Activated T-helper 1 cell treated with anti-CD3 and anti-CD28 coated beads, Interleukin-2, amount 50 U/mL, for 16 hours (primary cell): ENCODE measurements around the gene NEB.
"Not testable (repeated sequence)": the region's sequence is repeated elsewhere in the genome, so short reads cannot be mapped to it uniquely, and the experiment has no call there.

Experiments
- DNase-seq, 2 donors: peaks; one replicate each; pipeline ENCODE4 v3.0.0-alpha.2; 2020; ENCODE audit warnings: low read depth in 1 of 2, low spot score in 1 of 2

The NEB gene

DNA sequence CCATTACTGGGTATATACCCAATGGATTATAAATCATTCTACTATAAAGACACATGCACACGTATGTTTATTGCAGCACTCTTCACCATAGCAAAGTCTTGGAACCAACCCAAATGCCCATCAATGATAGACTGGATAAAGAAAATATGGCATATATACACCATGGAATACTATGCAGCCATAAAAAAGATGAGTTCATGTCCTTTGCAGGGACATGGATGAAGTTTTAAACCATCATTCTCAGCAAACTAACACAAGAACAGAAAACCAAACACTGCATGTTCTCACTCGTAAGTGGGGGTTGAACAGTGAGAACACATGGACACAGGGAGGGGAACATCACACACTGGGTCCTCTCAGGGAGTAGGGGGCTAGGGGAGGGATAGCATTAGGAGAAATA is 174.8 kb downstream of the NEB start:
- not testable (repeated sequence) for DNase-seq

DNA sequence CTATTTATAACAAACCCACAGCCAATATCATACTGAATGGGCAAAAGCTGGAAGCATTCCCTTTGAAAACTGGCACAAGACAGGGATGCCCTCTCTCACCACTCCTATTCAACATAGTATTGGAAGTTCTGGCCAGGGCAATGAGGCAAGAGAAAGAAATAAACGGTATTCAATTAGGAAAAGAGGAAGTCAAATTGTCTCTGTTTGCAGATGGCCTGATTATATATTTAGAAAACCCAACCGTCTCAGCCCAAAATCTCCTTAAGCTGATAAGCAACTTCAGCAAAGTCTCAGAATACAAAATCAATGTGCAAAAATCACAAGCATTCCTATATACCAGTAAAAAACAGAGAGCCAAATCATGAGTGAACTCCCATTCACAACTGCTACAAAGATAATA is 176.4 kb downstream of the NEB start:
- DNase-seq = not testable (repeated sequence)

DNA sequence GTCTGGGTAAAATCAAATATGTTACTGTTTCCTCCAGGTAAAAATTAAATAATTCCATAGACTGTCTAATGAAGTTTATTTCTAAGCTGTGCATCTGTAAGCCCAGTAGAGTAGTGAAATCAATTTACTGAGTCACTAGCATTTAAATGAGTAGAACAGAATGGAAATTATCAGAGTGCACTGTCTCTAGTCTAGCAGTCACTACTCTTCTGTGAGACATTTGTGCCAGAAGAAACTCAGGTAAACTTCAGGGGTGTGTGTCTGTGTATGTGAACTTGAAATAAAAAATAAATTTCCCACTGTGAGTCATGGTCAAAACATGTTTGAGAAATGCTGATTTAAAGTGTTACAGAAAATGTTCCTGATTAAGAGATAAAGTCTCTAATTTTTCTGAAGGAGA is 178.2 kb downstream of the NEB start:
- no peak for DNase-seq

DNA sequence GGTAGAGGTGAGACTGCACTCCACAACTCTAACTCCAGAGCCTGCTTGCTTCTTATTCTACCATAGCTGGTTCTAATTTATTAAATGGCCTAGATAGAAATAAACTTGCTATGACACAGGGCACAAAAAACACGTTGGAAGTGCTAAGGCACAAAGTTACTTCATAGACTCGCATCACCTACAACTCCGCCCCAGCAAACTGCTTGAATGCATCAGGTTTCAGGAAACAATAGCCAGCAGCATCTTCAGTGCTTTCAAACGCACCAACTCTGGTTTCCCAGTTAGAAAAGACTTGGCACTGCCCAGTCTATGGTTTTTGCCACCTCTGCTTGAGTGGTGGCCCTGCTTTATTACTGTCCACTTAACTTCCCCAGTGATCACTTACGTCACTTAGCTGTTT is 182.0 kb downstream of the NEB start:
- DNase-seq = no peak

DNA sequence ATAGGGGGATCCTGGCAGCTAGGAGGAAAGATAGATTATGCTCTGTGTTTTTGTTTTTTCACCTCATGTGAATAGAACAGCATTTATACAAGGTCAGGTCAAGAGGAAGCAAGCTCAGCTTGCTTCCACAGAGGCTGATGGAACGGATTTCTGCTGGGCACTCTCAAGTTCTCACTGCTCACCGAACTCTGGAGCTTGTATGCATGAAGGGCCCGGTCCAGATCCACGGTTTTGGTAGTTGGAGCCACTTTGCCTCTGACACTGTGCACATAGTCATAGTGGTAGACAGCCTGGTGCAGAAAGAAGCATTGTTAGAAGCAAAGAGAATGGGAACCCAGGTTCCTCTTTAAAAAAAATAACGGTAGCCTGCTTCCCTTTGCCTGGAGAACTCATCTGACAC is 182.7 kb downstream of the NEB start:
- DNase-seq = no peak

DNA sequence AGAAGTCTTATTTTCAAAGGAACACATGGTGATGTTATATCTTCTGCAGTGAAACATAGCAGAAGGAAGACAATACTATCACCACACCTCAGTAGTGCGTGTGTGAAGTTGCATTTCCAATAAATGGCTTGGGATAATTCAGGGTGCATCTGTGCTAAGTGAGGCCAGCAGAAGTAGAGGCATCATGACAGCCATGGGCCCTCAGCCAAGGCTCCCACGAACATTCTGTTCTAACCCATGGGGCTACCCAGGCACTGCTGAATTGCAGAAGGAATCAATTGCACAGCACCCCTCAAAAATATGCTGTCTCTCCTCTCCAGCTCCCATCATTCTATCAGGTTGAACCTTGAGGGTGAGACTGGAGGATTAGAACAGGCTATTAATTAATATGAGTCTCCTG is 185.1 kb downstream of the NEB start:
- DNase-seq = no peak

DNA sequence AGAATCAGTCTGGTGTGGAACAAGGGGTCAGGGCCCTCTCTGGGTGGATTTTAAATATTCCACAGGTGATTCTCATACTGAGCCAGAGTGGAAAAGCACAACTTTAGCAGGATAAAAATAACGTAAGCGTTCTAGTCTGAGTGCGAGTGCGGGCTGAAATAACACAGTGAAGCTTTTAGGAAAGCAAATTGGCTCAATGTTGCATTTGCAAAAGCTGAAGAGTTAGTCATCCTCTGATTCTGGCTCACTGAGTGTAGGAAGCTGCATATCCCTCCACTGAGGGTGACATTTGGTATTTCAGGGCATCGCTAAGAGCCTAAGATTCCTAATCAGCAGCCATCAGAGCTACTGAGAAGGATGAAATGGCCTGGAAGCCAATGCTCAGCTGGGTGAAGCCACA is 189.8 kb downstream of the NEB start:
- DNase-seq = no peak

DNA sequence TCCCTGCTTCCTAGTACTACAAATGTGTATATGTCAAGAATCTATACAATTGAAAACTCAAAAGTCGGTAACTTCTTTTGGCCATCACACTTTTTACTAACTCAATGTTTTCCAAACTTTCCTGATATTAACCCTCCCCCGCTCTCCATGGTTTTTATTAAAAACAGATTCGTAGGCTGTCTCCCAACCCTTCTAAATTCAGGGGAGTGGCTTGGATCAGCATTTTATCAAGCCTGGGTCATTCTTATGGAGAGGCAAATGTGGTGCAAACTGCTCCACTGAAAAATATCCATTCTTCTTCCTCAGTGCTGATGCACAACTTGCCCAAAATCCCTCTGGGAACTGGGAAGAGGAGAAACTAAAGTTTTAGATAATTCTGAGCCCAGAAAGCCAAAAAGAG is 190.4 kb downstream of the NEB start:
- DNase-seq = no peak

DNA sequence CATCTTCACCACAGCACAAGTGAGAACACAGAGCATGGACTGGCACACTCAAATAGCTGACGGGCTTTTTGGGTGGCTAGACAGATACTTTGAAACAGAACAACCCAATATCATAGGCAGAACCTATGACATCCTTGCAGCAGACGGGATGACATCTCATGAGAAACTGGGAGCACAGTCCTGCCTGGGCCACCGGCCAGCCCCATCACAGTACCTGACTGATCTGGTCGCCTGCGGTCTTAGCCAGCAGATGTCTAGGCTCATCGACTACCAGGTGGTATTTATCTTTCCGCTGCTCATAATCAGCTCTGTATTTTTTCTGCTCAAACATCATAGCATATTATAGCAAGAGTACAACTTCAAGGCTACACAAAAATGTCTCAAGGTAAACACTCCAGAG is 200.3 kb downstream of the NEB start:
- DNase-seq = no peak

DNA sequence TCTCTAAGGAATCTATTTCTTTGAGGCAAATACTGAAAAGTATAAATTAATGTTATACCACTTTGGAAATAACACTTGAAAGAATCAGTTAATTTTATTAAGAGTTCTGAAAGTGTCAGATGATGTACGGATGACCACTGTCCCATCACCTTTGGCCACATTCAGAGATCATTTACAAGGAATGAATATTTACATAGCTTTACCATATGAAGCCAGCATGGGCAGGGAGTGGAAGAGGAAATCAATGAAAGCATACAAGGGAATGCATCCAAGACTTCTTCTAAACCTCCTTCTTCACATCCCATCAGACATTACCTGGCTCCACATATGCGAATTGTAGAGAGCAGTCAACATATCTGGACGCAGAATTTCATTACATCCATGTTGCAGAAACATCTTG is 201.1 kb downstream of the NEB start:
- no peak for DNase-seq

DNA sequence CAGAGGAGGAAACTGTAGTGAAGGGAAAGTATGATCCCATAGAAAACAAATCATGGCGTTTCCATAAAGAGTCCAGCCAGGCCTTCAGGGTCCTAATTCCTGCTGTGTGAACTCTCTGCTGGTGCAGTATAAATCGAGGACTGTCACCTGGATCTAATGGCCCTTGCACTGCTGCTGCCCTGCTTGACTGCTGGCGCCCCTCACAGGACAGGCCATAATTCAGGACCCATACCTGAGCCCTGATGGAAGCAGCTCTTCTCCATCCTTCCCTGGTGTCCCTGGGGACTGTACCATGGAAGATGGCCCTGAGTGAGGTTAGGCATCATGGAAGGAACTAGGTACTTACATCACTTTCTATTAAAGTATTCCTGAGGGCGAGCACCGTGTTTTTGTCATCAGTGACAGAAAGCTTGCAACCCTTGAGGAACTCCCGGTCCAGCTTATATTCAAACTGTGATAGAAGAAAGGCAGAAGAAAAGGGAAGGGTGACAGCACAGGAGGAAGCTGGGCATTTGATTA is 207.6 kb downstream of the NEB start:
- no peak for DNase-seq

DNA sequence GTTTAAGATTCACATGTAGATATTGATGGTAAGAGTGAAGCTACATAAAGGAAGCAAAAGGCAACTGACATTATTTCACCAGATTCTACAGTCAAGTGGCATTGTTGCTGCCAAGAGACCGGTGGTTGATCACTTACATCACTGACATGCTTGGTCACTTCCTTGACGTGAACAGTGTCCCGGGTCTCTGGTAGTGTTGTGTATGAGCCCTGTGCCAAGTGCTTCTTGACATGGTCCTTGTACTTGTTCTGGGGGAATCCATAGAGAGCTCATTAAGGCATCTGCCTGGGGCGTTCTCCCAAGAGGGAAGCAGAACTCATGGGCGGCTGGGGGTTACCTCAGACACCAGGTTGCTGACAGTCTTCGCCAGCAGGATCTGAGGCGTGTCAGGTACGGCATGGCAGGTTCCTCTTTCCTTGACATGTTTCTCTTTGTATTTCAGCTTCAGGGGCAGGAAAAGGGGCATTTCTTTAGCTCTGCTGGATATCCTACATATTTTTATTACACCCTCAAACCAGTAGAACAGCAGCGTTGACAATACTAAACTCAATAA is 208.4 kb downstream of the NEB start:
- DNase-seq = no peak

DNA sequence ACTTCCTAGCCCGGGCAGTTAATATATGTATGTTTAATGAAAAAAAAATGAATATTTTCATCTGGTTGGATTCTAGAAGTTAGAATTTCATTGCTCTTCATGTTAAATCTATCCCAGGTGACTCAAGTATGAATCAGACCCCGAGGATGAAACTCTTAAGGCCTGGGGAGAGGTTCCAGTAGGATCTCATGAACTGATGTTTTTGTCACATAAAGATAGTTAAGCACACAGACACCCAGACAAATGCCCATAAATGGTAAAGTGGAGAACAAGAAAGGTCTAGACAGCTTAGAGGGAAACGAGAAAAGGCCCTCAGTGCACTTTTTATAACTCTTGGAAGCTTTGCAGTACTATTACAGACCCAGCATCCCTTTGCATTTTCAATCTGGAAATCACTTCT is 210.4 kb downstream of the NEB start:
- DNase-seq = no peak

DNA sequence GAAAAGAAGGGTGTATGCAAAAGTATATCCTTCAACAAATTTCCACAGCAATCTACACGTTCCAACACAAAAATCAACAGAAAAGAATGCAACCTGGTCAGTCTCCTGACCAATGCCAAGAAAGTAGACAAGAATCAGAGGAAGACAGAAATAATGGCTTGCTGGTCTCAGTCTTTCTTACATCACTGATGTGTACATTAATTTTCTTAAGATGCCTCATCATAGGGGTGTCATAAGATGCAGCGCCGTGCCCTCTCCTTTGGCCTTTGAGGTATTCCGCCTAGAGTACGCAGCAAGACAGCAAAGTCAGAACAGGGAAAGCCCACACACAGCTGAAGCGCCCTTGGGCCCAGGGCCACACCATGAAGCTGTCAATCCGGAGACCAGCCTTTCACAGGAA is 211.7 kb downstream of the NEB start:
- DNase-seq = no peak

DNA sequence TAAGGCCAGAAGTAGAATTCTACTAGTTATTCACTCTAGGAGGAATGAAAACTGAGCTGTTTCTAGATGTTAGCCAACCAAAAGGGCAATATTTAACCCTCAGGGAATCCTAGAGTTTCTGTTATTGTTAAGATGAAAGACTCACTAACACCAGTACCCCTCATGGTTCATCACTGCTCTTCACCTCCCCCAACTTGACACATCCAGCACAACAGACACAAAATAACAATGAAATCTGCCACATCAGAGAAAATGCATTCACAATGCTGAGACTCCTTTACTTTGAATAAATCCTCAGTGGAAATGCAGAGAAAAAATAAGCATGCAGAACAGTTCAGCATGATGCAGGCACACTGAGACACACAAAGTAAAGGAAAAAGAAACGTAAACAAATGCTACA is 213.3 kb downstream of the NEB start:
- no peak for DNase-seq

DNA sequence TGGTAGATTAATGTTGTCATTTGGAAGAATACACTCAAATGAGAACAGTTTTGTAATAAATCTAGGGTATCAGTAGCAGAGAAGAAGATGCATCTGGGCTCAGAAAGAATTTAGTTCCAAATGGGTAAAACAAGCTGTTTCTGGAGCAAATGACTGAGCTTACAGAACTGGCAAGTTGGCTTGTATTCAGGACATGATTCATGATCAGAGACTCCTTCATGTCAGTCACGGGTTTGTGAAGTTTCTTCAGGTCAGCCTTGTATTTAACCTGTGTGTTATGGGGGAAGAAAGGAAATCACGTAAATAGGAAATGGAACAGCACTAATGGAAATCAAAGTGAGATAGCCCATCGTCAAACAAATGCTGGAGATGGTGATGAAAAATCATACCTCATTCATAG is 215.5 kb downstream of the NEB start:
- no peak for DNase-seq

DNA sequence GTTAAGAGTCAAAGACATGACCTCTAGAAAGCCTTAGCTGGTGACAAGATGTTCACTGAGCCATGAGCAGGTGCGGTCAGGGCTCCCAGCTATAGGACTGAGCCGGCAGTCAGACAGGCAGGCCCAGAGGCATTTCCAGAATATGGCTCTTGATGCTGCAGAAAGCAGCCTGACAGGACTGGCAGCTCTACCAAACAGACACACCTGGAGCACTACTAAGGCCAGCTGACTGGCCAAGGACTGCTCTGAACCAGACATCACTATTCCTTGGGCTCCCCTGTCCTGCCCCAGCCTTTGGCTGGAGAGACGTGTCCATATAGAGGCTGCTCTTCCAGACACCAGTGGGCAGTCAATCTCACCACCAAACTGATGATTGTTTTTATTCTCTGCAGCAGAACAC is 225.8 kb downstream of the NEB start:
- no peak for DNase-seq

DNA sequence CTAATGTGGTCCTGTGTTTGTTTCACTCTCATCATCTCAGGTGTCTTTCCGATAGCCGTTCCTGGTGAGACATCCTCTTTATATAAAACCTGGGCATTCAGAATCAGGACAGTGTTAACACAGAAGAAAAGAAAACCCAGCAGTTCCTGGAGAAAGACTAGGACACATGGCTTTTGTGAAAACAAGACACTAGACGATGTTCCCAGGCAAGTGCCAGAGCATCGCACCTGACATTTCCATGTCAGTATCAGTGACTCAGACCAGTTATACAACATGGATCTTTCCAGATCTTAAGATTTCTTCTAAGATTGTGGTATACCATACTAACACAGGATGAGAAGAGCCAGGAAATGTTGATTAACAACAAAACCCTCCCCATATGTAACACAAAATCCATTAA is 228.1 kb downstream of the NEB start:
- DNase-seq = no peak

DNA sequence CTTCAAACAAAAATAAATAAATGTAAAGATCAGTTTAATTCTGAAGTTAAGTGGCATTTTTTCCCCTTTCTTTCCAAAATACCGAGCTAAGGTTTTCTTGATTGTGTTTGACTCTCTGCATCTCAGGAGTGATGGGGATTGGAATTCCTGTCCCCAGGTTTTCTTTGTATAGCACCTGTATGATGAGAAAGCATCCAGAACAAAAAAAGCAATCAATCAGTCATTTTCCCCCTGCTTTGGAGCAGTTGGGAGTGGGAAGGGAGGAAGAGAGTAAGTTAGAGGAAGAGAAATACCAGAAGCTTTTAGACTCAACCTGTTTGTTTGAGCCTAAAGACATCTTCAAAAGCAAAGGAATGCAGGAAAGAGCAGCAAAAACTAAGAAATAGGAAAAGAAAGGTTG is 236.1 kb downstream of the NEB start:
- no peak for DNase-seq

DNA sequence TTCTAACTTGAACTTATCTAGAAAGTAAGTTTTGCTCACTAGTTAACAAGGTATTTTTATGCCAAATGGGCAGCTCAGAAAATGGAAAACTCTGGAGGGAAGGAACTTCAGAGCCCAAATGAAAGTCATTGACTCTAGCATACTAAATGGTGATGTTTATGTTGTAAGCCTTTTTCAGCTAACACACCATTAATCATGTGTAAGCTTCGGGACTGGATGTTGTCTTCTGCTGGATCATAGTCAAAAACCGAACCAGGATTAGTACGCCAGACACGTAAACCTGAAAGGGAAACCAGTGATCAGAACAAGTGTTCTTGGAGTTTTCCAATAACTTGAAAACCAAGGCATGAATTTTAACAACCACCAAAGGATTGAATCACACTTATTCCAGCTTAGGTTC is 242.8 kb downstream of the NEB start:
- DNase-seq = no peak

DNA sequence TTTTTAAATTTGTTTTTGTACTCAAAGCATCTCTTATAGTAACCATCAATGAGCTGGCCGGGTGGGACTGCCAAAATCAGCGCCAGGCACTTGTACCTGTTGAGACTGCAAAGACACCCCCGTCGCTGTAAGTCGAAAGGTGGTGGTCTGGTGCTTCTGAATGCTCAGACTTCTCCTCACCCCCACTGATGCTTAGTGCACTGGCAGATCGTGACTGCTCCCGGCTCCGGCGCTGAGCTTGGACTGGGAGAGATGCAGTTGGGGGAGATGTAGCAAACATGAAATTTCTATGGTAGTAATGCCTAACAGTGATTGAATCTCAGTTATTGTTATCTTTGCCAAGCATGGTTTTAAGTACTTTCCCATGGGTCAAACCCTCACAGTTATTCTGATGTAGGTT is 244.0 kb downstream of the NEB start:
- DNase-seq = no peak

DNA sequence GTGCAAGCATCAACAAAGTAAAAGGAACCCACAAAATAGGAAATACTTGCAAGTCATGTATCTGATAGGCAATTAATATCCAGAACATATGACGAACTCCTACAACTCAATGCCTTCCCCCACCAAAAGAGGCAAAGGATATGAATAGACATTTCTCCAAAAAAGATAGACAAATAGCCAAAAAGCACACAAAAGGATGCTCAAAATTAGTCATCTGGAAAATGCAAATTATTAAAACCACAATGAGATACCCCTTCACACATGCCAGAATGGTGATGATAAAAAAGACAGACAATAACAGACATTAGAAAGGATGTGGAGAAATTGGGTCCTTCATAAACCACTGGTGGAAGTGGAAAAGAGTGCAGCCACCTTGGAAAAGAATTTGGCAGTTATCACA is 248.2 kb downstream of the NEB start:
- no peak for DNase-seq

DNA sequence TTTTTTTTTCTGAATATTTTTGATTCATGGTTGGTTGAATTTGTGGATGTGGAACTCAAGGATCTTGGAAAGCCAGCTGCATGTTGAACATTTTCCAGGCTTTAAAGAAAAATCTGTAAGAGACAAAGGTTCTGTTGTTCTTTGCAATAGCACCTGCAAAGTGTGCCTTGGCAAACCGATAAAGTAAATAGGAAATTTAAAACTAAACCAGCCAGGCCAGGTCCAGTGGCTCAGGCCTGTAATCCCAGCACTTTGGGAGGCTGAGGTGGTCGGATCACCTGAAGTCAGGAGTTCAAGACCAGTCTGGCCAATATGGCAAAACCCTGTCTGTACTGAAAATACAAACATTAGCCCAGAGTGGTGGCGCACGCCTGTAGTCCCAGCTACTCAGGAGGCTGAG is 250.2 kb downstream of the NEB start:
- no peak for DNase-seq

DNA sequence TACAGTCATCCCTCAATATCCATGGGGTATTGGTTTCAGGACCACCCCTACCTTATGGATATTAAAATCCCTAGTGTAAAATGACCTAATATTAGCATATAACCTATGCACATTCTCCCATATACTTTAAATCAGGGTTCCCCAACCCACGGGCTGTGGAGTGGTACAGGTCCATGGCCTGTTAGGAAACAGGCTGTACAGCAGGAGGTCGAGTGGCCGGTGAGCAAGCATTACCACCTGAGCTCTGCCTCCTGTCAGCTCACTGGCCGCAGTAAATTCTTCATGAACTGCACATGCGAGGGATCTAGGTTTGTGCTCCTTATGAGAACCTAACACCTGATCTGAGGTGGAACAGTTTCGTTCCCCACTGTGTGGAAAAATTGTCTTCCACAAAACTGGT is 250.7 kb downstream of the NEB start:
- no peak for DNase-seq
